Stromal cell of bone marrow (primary cell): ENCODE data around the gene NT5C1A.

Experiments used
- DNase-seq: peaks from one replicate; pipeline ENCODE4 v3.0.0-alpha.2; 2012; ENCODE audit warnings: low read depth

Gene NT5C1A

DNA sequence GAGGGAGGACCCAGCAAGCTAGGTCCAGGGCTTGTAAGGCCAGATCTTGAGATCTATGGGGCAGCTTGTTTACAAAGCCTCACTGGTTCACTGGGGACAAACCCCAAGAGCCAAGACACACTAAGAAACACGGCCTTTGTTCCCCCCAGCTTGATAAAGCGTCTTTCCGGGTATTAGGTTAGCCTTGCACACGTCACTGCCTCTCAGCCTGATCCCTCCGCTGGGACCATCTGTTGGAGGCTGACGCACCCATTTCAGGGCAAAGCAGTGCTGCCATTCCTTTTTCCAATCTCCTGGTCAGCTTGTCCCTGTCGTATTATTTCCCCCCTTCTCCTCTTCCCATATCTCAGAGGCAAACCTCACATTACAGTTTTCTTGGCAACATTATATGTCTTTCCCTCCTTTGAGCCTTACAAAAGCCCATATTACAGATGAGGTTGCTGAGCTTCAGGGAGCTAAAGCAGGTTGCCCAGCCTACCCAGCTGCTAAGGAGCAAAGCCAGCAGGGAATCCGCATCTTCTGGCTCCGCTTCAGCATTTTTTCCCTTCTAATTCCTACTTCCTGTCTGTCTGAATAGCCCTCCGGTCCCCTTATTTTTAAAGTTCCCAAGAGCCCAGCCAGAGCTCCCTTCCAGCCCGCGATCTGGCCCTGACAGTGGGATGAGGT, 36.6 kb downstream of the NT5C1A start:
- DNase-seq = no peak

DNA sequence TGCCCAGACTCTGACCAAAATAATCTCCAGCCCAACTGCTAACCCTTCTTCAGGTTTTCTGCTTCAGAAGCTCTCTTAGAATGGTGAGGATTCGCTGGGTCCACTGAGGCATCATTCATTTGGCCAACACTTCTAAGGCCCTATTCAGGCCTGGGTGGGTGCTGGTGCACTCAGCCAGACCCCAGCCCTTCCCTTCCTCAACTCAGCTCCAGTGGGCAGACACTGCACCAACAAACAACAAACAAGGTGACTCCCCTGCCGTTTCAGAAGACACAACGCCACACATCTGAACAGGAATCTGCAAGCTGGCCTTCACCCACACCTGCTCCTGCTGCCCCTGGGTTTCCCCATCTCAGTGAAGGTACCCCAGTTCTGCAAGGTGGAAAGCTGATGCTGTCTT, 38.5 kb downstream of the NT5C1A start:
- DNase-seq = no peak

DNA sequence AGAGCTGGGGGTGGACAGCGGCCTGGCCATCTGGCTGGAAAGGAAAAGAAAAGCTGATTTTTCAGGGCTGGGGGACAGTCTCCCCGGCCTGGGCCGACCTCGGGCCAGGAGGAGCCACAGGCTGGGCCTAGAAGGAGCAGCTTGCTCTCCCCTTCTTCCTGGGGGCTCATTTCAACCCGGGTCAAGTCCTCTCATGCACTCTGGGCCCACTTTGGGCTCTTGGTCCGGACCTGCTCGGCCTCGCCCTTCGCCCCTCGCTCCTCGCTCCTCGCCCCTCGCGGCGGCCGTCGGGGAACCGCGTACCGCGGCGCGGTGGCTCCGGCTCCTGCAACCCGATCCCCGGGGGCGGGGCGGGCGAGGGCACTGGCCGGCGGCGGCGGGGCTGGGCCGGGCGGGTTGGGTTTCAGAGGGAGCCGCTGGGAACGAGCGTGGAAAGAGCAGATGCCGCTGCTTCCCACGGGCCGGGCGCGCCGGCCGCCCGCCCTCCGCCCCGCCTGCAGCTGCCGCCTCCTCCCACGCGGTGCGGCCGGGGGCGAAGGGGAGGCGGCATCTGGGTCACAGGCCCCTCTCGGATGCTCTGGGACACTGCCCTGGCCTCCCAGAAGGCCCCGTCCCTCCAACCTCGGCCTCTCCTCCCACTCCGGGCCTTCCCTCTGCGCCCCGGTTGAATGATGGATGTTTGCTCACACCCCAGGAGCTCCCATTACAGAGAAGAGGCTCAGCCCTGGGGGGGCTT, 39.1 kb downstream of the NT5C1A start:
- no peak for DNase-seq

DNA sequence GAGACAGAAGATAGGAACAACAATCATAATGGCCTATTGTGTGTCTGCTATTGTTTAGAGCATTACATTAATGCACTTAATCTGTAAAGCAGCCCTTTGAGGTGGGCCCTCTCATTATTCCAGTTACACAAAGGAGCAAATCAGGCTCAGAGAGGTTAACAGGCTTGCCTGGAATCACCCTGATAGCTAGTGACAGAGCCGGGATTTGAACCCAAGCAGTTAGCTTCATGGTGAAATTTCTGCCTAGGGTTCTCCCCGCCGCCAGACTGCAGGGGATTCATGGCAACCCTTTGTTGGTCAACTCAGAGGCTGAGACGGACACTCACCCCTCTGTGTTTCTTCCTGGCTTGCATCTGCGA, 39.6 kb downstream of the NT5C1A start:
- DNase-seq = no peak

DNA sequence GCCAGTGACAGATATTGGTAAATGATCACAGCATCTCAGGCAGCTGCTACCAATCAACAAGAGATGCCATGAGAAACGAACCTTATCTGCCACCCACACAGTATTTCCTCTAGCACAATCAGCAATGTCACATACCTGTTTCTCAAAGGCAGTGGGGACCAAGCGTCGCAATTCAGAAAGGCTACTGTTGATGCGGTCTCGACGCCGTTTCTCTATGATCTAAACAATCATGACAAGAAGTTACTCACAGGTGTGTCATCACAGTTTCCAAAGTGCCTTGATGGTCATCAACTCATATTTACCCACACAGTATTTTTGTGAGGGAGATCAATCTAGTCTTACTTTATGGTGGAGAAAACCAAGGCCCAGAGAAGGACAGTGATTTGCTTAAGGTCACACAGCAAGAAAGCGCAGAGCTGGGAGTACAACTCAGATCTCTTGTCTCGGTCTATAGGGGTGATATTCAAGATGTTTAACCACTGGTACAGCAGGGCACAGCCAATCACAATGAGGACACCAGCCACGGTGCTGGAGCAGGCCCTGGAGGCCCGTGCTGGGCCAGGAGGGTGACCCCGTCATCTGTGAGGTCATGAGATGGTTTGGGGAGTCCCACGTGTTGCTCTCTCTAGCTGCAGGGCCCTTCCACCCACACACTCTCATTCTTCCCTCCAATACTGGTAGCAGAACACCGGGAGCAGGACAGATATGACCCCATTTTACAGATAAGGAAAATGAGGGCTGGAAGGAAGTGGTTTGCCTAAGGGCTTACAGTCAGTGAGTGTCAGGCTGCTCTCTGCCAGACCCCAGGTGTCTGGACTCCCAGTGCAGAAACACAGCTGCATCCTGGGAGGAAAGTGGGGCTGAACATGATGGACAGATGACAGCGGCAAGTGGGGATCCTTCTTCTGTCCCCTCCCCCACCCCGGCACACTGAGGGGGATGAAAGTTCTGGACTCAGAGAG, 40.3 kb downstream of the NT5C1A start:
- no peak for DNase-seq

DNA sequence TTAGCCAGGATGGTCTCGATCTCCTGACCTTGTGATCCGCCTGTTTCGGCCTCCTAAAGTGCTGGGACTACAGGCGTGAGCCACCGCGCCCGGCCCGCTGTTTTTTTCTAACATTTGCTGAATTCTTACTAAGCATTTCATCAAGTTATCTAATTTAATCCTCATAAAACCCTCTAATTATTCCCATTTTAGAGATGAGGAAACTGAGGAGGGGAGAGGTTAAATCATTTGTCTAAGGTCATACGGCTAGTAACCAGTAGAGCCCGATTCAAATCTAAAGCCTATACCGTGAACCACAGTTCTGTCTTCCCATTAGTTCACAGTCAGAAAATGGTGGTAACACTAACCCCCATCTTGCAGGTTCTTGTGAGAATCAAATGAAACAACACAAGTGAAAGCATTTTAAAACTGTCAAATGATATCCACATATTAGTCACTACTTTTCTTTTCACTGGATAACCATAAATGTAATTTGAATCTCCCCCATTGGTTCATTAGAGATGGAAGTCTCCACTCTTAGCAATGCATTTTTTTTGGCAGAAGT, 43.0 kb downstream of the NT5C1A start:
- DNase-seq = no peak

DNA sequence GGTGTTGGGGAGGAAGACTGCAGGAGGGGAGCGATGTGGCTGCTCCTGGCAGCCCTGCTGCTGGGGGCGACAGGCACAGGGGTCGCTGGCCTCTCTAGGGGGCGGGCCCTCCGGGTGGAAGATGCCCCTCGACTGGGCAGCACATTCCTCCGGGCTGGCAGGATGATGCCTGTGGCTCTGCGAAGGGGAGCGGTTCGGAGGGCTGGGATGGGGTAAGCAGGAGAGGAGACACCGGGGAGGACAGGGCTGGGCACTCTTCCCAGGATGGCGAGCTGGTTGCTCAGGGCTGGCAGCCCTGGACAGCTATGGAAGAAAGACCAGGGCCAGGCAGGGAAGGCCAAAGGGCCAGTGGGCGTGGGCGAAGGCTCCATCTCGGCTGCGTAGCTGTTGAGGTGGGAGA, 45.3 kb downstream of the NT5C1A start:
- DNase-seq = no peak

DNA sequence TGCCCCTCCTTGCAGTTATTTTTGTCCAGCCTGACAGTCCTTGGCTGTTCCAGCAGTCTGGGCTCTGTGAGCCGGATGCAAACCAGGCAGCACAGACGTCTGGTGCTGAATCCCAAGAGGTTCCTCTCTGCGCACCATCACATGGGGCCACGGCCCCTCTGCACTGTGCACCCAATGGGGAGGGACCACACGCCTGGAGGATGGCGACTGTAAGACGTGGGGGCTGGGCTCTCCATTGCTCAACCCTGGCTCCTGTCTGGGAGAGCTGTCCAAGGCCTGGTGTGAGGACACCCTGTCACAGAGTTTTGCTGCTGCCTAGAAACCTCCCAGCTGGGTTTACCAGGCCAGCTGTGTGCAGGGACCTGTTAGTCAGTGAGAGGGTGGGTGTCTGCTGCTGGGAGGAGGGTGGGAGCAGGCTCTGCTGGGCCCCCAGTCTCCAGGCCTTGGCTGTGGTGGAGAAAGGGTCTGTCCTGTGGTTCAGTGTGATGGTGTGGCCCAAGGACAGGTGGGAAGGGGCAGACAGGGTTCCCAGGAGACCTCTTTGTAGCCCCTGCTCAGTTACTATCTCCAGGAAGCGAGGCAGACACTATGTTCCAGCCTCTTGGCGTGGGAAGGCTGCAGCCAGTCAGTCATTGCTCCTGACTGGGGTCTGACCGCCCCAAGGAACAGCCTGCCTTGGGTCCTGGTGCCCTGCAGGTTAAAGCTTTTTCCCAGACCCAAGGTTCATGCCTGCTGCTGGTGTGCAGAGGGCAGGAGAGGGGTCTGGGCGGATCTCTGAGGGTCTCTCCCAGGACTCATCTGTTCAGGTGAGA, 46.2 kb downstream of the NT5C1A start:
- DNase-seq = no peak

DNA sequence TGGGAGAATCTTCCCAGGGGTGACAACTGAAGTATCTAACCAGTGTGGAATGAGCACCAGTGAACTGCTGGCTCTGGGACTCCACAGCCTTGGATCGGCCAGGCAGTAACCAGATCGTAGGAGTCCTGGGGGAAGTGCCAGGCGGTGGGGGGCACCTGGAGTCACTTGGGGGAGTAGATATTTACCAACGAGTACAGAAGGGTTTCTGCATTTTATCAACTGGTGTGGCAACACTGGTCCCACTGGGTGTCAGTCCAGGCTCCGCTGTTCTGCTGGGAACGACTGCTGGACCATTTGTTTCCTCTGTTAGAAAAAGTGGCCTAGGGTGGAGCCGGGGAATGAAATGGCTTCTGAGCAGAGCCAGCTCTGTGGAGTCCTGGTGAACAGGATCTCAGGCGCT, 46.9 kb downstream of the NT5C1A start:
- no peak for DNase-seq

DNA sequence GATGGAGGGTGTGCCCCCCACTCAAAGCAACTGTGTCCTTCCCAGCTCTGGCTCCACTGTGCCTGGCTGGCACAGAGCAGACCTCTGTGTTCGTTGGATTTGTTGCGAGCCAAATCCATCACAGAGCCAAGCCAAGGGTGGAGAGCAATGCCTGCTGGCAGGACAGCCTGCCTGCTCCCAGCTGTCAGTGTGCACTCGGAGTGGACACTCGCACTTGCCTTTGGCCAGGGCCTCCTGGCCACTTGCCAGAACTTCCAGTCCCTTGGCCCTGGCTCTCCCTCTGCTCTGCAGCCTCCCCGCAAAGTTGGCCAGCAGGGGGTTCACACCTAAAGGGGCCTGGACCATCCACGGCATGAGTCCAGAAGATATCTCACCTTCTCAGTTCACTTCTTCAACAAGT, 48.9 kb downstream of the NT5C1A start:
- DNase-seq = no peak

DNA sequence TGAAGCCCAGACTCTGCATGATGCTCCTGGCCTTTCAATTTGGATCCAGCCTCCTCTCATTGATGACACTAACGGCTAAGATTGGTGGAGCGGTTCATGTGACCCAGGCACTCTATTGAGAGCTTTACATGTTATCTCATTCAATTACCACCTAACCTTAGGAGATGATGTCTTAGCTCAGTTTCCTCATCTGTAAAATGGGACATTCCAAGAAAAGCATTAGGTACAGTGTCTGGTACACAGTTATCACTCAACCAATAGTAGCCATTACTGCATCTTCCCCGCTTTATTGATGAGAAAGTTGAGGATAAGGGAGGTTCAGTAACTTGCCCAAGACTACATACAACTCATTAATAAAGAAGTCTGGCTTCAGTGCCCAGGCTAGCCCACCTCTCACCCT, 49.5 kb downstream of the NT5C1A start:
- no peak for DNase-seq

DNA sequence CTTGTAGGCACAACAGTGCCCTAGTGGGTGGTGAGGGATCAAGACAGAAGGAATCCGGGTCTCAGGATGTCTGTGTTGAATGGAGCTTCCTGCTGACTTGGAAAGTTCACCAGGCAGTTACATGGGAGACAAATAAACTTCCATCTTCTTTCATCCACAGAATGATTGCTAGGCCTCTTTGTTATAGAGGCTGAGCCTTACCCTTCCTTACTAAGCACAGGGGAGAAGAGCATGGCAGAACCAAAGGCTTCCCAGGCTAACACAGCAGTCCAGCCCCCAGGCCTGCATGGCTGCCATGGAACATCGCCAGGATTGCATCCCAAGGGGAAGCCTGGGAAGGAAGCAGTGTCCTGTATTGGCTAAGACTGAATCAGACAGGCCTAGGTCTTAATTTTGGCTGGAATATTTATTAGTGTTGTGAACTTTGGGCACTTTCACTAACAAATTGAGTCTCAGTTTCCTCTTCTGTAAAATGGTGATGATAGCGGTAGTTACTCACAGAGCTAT, 51.2 kb downstream of the NT5C1A start:
- no peak for DNase-seq

DNA sequence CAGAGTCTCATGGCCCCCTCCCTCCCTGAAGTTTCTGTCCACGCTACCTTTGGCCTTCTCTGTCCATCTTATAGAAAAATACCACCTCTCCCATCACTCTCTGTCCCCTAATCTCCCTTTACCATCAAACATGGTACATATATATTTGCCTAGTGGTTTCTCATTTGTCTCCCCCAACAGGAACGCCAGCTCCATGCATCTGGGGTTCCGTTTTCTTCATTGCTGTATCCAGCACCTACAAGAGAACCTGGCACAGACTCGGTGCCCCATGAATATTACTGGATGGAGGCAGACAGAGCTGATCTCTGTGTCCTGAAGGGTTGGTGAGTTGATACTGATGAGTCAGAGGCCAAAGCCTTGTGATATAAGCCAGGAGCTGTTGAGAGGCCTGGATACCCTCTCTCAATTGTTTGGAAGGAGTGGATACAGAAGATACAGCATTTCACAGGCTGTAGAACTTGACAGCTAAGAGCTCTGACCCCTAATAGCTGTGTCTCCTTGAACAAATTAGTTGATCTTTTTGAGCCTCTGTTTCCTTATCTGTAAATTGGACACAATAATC, 54.3 kb downstream of the NT5C1A start:
- no peak for DNase-seq

DNA sequence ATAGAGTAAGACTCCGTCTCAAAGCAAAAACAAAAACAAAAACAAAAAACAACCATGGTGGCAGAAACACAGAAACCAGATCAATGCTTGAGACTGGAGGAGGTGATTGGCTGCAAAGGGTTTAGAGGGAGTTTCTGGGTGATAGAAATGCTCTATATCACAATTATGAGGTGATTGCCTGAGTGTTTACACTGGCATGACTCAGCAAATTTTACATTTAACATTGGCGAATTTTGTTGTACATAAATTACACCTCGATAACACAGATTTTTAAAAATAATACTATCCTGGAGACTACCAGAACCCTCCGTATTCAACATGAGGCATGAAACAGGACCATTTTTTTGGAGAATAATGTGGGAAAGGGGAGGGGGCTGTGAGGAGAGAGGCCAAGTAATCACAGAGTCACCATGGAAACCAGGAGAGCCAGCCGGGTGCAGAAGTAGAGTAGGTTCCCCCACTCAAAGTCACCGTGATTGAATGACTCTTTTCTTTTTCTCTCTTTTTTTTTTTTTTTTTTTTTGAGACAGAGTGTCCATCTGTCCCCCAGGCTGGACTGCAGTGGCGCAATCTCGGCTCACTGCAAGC, 56.7 kb downstream of the NT5C1A start:
- DNase-seq = no peak

DNA sequence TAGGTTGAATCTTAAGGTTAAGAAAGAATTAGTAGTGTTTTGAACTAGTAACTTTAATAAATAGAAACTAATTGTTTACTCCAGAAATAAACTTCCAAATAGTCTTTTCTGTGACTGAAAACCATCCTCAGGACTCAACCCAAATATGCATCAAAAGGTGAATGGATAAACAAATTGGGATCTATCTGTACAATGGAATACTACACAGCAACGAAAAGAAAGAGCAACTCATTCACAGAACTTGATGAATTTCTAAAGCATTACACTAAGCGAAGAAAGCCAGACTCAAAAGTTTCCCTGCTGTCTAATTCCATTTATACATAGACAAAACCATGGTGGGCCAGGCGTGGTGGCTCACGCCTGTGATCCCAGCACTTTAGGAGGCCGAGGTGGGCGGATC, 57.4 kb downstream of the NT5C1A start:
- no peak for DNase-seq

DNA sequence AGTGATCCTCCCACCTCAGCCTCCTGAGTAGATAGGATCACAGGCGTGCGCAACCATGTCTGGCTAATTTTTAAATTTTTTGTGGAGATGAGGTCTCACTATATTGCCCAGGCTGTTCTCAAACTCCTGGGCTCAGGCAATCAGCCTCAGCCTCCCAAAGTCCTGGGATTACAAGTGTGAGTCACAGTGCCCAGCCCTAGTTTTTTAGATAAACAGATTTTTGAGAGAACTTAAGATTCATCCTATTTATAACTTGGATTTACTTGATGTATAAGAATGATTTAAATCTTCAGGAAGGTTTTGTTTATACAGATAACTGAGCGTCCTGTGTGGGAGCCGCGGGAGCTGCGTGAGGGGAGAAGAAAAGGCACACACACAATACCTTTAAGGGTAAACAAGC, 58.7 kb downstream of the NT5C1A start:
- no peak for DNase-seq

DNA sequence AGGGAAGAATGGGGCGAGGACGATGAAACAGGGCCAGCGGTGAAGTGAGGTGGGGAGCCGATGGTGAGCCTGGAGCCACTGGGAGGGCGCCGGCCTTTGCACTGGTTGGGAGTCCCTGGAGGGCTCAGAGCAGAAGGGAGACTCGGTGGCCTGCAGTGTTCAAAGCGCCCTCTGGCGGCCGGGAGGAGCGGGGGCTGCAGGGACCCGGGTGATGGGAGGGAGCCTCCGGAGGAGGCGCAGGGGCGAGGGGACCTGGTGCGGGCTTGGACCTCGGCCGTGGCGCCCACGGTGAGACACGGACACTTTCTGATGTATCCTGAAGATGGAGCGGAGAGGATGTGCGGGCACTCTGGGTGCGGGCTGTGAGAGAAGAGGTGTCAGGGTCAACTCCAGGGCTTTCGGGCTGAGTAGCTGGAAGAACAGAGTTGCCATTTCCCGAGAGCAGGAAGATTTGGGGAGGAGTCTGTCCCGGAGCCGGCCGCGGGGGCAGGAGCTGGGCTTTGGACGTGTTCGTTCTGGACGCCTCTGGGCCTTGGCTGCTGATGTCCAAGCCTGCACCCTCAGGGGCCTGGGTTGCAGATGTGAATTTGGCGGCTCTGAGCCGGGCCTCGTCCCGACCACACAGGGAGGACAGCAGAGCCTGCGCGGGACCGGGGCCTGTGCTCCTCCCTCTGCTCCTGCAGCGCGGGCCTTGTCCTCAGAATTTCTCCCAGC, 62.1 kb downstream of the NT5C1A start:
- no peak for DNase-seq
